Endothelial cell of umbilical vein (primary cell): ENCODE results near the gene NKD1. TPM values are rescaled to one million over a fixed set of nuclear protein-coding genes. Genes with fewer than 3 reads are reported as not detected.

Experiments used
- BruUV-seq: library from RNA; stranded (reverse); fragments of 400-500 nt; replicated peaks from 2 replicates; lab custom pipeline; 2021; lab: Mats Ljungman, UMichigan
- CTCF ChIA-PET: fragments of 300-600, 350-600 bp; sonication (Branson Sonifier 250); formaldehyde crosslinking; loops from one replicate; lab custom pipeline; 2021; ENCODE audit warnings: antibody characterized with exemption, inconsistent platforms; lab: Charles Lee
- POLR2A ChIA-PET: fragments of 300-600, 350-600 bp; sonication (Branson Sonifier 250); formaldehyde crosslinking; loops from one replicate; lab custom pipeline; 2021; ENCODE audit warnings: antibody characterized with exemption, inconsistent platforms; lab: Charles Lee
- DNase-seq: peaks from one replicate; pipeline ENCODE4 v3.0.0-alpha.2; 2011; ENCODE audit warnings: low read depth, low spot score
- FAIRE-seq: peaks from 2 replicates; lab custom pipeline; 2011; peaks lifted over from hg19 to GRCh38; lab: Jason Lieb, UNC
- H2AFZ ChIP-seq: 2 replicates; pipeline ENCODE4 v1.6.0; 2012; ENCODE audit warnings: low read depth, low read length, control low read depth, inconsistent platforms
- H3K27ac ChIP-seq: 2 replicates; pipeline ENCODE4 v1.5.1; 2011; ENCODE audit warnings: low read depth, mild to moderate bottlenecking, control low read depth, low read length, moderate library complexity; ENCODE audit not compliant: insufficient read depth
- H3K27me3 ChIP-seq, 2 experiments: 2 replicates each; pipeline versions ENCODE4 v1.6.0 to v1.6.1; 2011; ENCODE audit warnings: low read length in 2 of 2, mixed read lengths in 1 of 2; ENCODE audit not compliant: control insufficient read depth in 2 of 2, insufficient read depth in 2 of 2
- H3K36me3 ChIP-seq, 2 experiments: 2 replicates in 1 of 2; 3 replicates in 1 of 2; pipeline ENCODE4 v1.5.1; 2011; ENCODE audit warnings: low read length in 2 of 2, mild to moderate bottlenecking in 1 of 2, moderate library complexity in 1 of 2; ENCODE audit not compliant: control insufficient read depth in 2 of 2, insufficient read depth in 2 of 2; ENCODE audit errors: extremely low read depth in 1 of 2
- H3K4me1 ChIP-seq: 3 replicates; pipeline ENCODE4 v1.5.1; 2011; ENCODE audit warnings: mild to moderate bottlenecking, low read length; ENCODE audit not compliant: control insufficient read depth, insufficient read depth; ENCODE audit errors: extremely low read depth
- H3K4me2 ChIP-seq: 2 replicates; pipeline ENCODE4 v1.6.1; 2011; ENCODE audit warnings: low read length, control low read depth, mixed read lengths; ENCODE audit not compliant: insufficient read depth
- H3K4me3 ChIP-seq, 3 experiments: fragments of 200-600 bp in 1 of 3; sonication (generic), shearing (Covaris generic) in 1 of 3; replicated peaks in 1 of 3; 2 replicates each; pipeline ENCODE4 v1.5.1; 2011 to 2016; ENCODE audit warnings: control low read depth in 3 of 3, low read length in 3 of 3, mild to moderate bottlenecking in 2 of 3, inconsistent platforms in 1 of 3, low read depth in 1 of 3, moderate library complexity in 1 of 3; ENCODE audit not compliant: insufficient read depth in 1 of 3
- H3K79me2 ChIP-seq: 2 replicates; pipeline ENCODE4 v1.6.0; 2012; ENCODE audit warnings: low read length, inconsistent platforms; ENCODE audit not compliant: control insufficient read depth, insufficient read depth
- H3K9ac ChIP-seq: replicated peaks from 2 replicates; pipeline ENCODE3; 2011; ENCODE audit warnings: low read length, control low read depth; ENCODE audit not compliant: insufficient read depth; ENCODE audit errors: extremely low read depth
- H3K9me1 ChIP-seq: replicated peaks from 3 replicates; pipeline ENCODE4 v1.6.0; 2011; ENCODE audit warnings: mild to moderate bottlenecking, low read length; ENCODE audit not compliant: control insufficient read depth, insufficient read depth; ENCODE audit errors: extremely low read depth
- H3K9me3 ChIP-seq: replicated peaks from 2 replicates; pipeline ENCODE4 v1.5.1; 2012; ENCODE audit warnings: low read length, inconsistent platforms; ENCODE audit not compliant: control insufficient read depth, insufficient read depth
- H4K20me1 ChIP-seq: replicated peaks from 2 replicates; pipeline ENCODE3; 2011; ENCODE audit warnings: mild to moderate bottlenecking, low read length; ENCODE audit not compliant: control insufficient read depth, insufficient read depth; ENCODE audit errors: extremely low read depth
- CTCF ChIP-seq, 2 donors: IDR thresholded peaks; 1 replicate in 1 of 2; 2 replicates in 1 of 2; pipeline ENCODE4 v1.5.1; 2011; ENCODE audit warnings: low read length in 2 of 2, mild to moderate bottlenecking in 2 of 2, moderate library complexity in 2 of 2, control low read depth in 1 of 2, inconsistent platforms in 1 of 2, low read depth in 1 of 2; ENCODE audit not compliant: insufficient read depth in 1 of 2; ENCODE audit errors: extremely low read depth in 1 of 2
- EZH2 ChIP-seq: IDR thresholded peaks from 2 replicates; pipeline ENCODE4 v1.6.1; 2012; ENCODE audit warnings: borderline replicate concordance, low read depth, mild to moderate bottlenecking, moderate library complexity, low read length, inconsistent platforms; ENCODE audit not compliant: severe bottlenecking
- FOS ChIP-seq: IDR thresholded peaks from 2 replicates; pipeline ENCODE4 v1.6.1; 2011; ENCODE audit warnings: mild to moderate bottlenecking, low read length, moderate library complexity, borderline replicate concordance; ENCODE audit not compliant: insufficient read depth
- GATA2 ChIP-seq: IDR thresholded peaks from 2 replicates; pipeline ENCODE4 v1.7.0; 2011; ENCODE audit warnings: low read depth, mild to moderate bottlenecking, moderate library complexity, mixed read lengths, low read length; ENCODE audit not compliant: insufficient read length, insufficient read depth
- JUN ChIP-seq: IDR thresholded peaks from 2 replicates; pipeline ENCODE4 v1.6.1; 2011; ENCODE audit warnings: borderline replicate concordance, low read depth; ENCODE audit not compliant: insufficient read length, insufficient read depth
- MAX ChIP-seq: IDR thresholded peaks from 2 replicates; pipeline ENCODE4 v1.6.1; 2011; ENCODE audit not compliant: insufficient read depth, insufficient read length
- POLR2A ChIP-seq: IDR thresholded peaks from 2 replicates; pipeline ENCODE4 v1.6.1; 2012; ENCODE audit warnings: low read depth, mild to moderate bottlenecking, control low read depth, low read length
- POLR2AphosphoS5 ChIP-seq: IDR thresholded peaks from 2 replicates; pipeline ENCODE4 v1.6.1; 2012; ENCODE audit warnings: low read depth, mild to moderate bottlenecking, control low read depth, low read length, moderate library complexity; ENCODE audit not compliant: insufficient read depth
- dilution Hi-C: fragments of 300-500 bp; cut with MboI; formaldehyde crosslinking; loops from one replicate; pipeline ENCODE4 v1.15.0; 2019; ENCODE audit warnings: low sequenced_read_pairs; ENCODE audit not compliant: extremely low pct_ligation_motif_present
- intact Hi-C: fragments of 100-400 bp; cut with micrococcal nuclease; formaldehyde crosslinking; loops from one replicate; pipeline ENCODE4 v1.10.0; 2022
- polyA plus RNA-seq, 4 experiments: library from polyadenylated mRNA; depleted of rRNA in 3 of 4; stranded (reverse) in 3 of 4; unstranded in 1 of 4; fragments of >200 nt; gene quantifications; 2 replicates each; pipeline versions ENCODE4 v1.2.1 to v1.2.3, GENCODE V29; 2011 to 2012; ENCODE audit warnings: missing spikeins in 1 of 4
- total RNA-seq: library from RNA; stranded (reverse); gene quantifications from 2 replicates; pipeline ENCODE4 v1.2.3, GENCODE V29; 2021

Gene NKD1
- total and polyA plus RNA-seq, 2 donors (not counting 3 experiments of a cell fraction or from before 2014, with no cell fraction given) = not detected

GRCh38 chr16:50534091-50534490, 14.1 kb upstream of the NKD1 start:
- dilution Hi-C loops (no loop called here), intact Hi-C loops (no loop called here)
- no peak for DNase-seq
- Histone ChIP-seq H3K4me1 (no peaks in the 10 kb centered on the region), H2AFZ (no peak overlapping the region), H3K36me3 (no peaks in the 10 kb centered on the region), H3K9ac (no peak overlapping the region), H4K20me1 (no peaks in the 10 kb centered on the region), H3K79me2 (no peaks in the 10 kb centered on the region), H3K4me2 (no peak overlapping the region), H3K9me3 (no peaks in the 10 kb centered on the region), H3K27ac (no peak overlapping the region), H3K4me3 (no peak overlapping the region), H3K9me1 (no peaks in the 10 kb centered on the region), H3K27me3 (no peaks in the 10 kb centered on the region)
- no TSS peak for BruUV-seq
- TF ChIP-seq EZH2 (no peak), POLR2A (no peak), JUN (no peak), CTCF (IDR thresholded peaks at IDR 0.05; ENCODE audit: extremely low read depth in 1 of 2, insufficient read depth in 1 of 2, low read depth in 1 of 2, low read length in 2 of 2) (no peak), POLR2AphosphoS5 (no peak), FOS (no peak), MAX (no peak), GATA2 (no peak)
- ChIA-PET CTCF (no interaction called here), POLR2A (no interaction called here)
- FAIRE-seq = no peak
